ENCODE data around the gene GMEB2.

GMEB2 gene

GRCh38 chr20:63558804-63559484 is 68.0 kb downstream of the GMEB2 start:
- DNase-seq (ENCODE audit: low read depth) = no peak

DNA sequence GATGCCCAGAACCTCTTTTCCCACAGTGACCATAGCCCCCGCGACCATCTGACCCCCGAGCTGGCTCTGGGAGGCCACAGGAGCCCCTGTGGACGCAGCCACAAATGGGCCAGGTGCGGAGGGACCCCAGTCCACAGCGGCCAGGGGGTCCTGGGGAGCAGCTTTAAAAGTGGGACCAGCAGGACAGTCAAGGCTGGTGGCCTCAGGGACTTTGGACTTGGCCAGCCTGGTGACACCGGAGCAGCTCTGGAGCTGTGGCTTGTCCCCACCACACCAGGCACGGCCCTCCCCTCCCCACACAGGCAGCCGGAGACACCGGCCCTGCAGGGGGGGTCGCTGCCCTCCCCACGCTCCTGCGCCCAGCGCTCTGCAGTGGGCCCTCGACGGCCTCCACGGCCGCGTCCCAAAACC is 69.4 kb downstream of the GMEB2 start:
- DNase-seq (ENCODE audit: low read depth) = no peak

- no peak for DNase-seq (ENCODE audit: low read depth)
These were observed 69.9 kb downstream of the GMEB2 start for GRCh38 chr20:63556873-63557478.

DNA sequence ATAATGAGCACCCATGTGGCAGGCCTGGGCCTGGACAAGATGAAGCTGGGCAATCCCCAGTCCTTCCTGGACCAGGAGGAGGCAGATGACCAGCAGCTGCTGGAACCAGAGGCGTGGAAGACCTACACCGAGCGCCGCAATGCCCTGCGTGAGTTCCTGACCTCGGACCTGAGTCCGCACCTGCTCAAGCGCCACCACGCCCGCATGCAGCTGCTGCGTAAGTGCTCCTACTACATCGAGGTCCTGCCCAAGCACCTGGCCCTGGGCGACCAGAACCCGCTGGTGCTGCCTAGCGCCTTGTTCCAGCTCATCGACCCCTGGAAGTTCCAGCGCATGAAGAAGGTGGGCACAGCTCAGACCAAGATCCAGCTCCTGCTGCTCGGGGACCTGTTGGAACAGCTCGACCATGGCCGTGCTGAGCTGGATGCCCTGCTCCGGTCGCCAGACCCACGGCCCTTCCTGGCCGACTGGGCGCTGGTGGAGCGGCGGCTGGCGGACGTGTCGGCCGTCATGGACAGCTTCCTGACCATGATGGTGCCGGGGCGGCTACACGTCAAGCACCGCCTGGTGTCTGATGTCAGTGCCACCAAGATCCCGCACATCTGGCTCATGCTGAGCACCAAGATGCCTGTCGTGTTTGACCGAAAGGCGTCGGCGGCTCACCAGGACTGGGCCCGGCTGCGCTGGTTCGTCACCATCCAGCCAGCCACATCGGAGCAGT is 71.1 kb downstream of the GMEB2 start:
- DNase-seq (ENCODE audit: low read depth) = no peak

- no peak for DNase-seq (ENCODE audit: low read depth)
These were observed 72.3 kb downstream of the GMEB2 start for GRCh38 chr20:63554361-63555278.

DNA sequence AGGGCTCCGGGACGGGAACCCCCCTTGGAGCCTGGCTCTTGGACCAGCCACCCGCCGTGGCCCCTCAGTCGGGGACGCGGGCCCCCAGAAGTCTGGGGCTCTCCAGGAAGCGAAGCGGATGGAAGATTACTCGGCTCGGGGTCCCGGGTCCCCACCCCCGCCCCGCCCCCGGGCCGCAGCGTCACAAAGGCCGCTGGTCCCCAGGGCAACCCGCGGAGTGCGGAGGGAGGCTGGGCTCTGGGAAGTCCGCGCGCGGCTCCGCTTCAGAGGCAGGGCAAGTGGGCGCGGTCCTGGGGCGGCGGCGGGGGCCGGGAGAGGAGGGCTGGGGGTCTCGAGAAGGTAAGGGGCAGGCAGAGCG is 73.0 kb downstream of the GMEB2 start, which contains the start of gene FNDC11:
Gene FNDC11, plus strand, starts transcription at position 227 of the 358 bp plus-strand sequence. CDS start 1,505 bp downstream, outside the sequence.
- DNase-seq (ENCODE audit: low read depth) = no peak

DNA sequence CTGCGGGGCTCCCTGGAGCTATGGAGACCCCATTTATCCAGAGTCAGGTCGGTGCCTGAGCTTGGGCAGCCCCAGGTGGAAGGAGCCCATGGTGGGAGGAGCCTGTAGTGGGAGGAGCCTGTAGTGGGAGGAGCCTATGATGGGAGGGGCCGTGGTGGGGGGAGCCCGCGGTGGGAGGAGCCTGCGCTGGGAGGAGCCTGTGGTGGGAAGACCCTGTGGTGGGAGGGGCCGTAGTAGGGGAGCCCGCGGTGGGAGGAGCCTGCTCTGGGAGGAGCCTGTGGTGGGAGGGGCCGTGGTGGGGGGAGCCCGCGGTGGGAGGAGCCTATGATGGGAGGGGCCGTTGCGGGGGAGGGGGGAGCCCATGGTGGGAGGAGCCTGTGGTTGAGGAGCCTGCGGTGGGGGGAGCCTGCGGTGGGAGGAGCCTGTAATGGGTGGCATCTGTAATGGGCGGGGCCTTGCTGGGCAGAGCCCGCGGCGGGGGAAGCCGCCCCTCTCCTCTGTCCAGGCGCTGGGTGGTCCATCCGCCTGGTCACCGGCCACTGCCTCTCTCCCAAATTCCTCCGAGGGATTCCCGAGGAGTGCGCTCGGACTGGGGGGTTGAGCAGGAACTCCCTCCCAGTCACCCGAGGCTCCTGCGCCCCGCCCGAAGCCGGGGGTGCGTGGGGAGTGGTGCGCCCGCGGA is 73.5 kb downstream of the GMEB2 start:
- peak; percentile 79 for DNase-seq (ENCODE audit: low read depth)

DNA sequence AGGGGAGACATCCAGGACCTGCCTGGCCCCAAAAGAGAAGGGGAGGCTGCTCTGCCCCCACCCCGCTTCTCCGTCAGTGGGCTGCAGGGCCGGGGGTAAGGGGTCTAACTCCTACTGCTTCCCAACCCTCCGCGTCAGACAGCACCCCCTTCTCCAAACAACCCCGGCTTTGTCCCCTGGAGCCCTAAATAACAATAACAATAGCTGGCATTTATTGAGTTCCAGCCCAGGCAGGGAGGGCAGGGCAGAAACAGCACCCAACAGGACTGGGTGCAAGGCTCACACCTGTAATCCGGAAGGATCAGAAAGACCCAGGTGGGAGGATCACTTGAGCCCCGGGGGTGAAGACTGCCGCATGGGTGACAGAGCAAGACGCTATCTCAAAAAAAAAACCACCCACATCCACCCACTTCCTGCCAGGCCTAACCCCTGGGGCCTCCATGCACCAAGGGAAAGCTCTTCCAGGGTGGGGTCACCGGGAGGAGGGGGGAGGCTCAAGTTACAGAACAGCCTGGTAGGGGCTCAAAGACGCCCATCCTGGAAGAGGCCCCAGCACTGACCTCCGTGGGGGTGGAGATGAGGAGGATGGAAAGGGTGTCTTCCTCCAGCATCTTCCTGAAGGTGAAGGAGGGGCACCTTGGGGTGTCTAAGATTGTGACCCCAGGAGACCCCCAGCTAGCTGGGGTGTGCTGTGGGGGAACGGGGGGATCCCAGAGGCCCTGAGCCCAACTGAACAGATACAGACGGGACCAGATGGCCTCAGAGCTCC is 74.2 kb downstream of the GMEB2 start:
- DNase-seq (ENCODE audit: low read depth) = no peak

DNA sequence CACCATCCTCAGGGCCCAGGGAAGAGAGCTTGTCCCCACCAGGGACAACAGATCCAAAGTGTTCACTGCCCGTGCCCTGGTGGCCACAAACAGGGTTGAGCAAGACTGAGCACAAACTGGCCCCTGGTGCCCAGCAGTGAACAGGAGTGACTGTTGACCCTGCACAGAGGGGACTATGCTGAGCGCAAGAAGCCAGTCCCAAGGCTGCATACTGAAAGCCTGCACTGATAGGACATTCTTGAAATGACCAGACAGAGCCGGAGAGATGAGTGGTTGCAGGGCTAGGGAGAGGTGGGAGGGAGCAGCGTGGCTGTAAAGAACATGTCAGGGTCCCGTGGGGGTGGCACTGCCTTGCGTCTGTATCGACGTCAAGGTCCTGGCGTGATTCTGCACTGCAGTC is 75.8 kb downstream of the GMEB2 start:
- DNase-seq (ENCODE audit: low read depth) = no peak

GRCh38 chr20:63549679-63550282 is 77.1 kb downstream of the GMEB2 start:
- no peak for DNase-seq (ENCODE audit: low read depth)

GRCh38 chr20:63549019-63549418 is 77.9 kb downstream of the GMEB2 start:
- no peak for DNase-seq (ENCODE audit: low read depth)

- no peak for DNase-seq (ENCODE audit: low read depth)
These were observed 78.4 kb downstream of the GMEB2 start for GRCh38 chr20:63548542-63548941.

DNA sequence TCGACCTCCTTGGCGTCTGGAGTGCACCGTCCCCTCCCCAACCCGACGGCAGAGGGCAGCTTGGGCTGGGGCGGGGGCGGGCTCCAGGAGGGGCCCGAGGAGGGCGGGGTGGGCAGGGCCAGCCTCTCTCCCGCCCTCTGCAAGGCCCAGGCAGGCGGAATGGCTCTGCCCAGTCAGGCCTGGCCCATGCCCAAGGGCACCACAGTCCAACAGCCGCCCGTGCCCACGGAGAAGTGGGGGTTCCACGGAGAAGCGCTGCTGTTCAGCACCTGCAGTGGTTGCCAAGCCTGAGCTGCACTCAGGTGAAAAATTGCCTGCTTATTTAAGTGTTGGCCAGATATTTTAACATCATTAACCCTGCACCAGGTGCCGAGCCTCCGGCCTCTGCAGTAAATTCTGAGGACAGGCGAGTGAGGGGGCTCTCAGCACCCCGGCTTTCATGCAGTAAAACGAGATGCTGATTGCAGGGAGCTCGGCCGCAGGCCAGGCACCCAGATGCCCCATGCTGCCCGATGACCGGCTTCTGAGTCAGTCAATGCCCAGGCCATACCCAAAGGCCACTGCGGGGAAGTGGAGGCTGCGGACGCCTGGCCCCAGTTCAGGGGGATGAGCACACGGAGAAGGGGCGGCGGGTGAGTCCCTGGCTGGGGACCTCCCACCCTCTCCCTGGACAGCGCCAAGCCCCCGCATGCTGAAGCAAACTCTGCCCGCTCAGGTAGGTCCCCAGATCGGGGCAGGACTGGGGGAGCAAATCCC is 79.0 kb downstream of the GMEB2 start, which contains the start of gene SRMS:
Gene SRMS, minus strand, starts transcription at position 25 of the 756 bp plus-strand sequence. CDS start 286 bp downstream, outside the sequence.
- DNase-seq (ENCODE audit: low read depth) = no peak

DNA sequence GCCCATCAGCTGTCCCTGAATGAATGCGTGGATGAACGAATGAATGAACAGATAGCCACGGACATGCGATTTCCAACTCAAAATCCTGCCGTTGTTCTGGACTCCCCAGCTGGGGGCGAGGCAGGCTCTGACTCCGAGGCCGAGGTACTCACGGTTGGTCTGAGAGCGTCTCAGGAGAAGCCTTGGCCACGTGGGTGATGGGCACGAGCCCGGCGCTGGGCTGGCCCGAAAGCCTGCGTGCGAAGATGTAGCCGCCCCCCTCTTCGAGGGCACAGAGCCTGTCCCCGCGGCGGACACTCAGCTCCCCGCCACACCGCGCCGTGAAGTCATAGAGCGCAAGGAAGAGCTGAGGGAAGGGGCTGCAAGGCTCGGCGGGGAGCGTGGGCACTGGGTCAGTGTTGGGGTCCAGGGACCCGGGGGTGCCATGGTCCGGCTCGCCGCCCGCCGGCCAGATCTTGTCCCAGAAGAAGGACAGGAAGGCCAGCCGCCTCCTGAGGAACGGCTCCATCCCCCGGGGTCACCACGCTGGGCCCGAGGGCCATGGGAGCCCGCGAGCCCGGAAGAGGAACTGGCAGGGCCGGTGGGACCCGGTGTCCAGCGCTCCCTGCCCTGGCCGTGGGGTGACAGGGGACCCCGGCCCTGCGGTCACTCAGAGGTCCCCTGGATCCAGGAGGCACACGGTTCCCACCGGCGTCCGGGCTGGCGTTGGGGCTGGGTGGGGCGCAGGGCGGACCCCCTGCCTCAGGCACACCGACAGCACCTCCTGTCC is 79.8 kb downstream of the GMEB2 start:
- DNase-seq (ENCODE audit: low read depth) = no peak

GRCh38 chr20:63546256-63546955 is 80.5 kb downstream of the GMEB2 start:
- no peak for DNase-seq (ENCODE audit: low read depth)

- no peak for DNase-seq (ENCODE audit: low read depth)
These were observed 81.1 kb downstream of the GMEB2 start for GRCh38 chr20:63545814-63546213.

DNA sequence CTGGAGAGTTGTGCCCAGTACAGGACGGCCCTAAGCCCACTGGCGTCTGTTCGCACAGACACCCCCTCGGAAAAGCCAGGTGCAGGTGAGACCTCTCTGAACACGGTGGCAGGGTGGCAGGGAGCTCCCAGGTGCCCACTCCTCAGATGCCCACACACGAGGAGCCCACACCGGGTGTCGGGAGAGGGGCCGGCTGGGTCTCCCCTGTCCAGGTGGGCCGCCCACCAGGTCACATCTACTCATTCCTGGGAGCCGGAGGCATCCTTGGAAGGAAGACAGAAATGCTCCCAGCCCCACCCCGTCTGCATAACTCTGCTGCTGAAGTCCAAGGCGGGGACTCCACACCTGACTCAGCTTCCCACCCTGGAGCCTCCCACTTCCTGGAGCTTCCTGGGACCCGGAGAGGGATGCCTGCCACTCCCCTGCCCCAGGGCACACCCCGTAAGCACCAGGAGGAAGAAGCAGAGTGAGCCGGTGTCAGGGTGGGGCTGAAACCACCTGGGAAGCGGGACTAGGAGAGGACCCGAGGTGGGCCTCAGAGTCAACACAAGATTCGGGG is 81.9 kb downstream of the GMEB2 start:
- DNase-seq (ENCODE audit: low read depth) = no peak
